Activated T-cell treated with anti-CD3 and anti-CD28 coated beads for 4 hours (primary cell): ENCODE data around the gene MCC.

Source experiments
- DNase-seq: peaks from one replicate; pipeline ENCODE4 v3.0.0-alpha.2; 2020

Gene MCC

DNA sequence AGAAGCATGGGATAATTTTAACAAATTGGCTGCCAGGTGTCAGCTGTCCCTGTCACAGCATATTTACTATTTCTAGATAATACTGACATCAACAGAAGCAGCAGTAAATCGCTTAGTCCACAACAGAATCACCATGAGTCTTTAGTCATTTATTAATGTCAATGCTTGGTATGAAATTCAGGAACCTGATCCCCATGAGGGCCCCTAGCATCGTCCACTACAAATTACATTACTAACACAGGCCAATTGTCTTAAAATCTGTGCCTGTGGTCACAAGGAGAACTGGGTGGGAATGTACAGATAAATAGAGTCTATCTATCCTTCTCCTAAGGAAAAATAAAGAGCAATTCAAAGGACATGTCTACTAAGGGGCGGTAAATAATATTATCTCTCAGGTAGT, 129.6 kb downstream of the MCC start:
- DNase-seq = no peak

DNA sequence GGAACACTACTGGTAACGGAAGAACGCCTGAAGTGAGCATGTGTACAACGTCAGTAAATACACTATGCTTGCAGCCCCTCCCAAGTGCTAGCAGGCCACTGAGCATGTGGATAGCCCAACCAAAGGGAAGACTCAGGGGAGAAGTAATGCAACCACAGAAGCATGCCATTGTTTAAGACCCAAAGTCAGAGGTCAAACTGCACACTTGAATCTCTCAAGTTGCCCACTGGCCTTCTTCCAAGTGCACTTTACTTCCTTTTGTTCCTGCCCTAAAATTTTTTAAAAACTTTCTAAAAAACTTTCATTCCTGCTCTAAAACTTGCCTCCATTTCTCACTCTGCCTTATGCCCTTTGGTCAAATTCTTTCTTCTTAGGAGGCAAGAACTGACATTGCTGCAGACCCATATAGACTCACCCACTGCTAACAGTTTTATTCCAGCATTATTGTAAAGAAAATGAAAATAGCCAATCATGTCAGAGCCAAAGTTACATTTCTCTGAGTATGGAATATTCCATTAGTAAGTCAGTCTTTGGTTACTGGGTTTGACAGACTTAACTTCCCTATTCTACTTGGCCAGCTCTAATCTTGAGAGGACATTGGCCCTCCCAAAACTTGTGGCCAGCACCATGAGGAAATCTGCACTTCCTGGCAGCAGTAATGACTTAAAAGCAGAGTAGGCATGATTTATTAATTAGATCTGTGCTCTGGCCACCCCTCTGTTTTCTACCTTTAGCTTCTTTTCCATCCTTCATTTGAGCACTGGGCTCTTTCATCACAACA, 130.4 kb downstream of the MCC start:
- no peak for DNase-seq

DNA sequence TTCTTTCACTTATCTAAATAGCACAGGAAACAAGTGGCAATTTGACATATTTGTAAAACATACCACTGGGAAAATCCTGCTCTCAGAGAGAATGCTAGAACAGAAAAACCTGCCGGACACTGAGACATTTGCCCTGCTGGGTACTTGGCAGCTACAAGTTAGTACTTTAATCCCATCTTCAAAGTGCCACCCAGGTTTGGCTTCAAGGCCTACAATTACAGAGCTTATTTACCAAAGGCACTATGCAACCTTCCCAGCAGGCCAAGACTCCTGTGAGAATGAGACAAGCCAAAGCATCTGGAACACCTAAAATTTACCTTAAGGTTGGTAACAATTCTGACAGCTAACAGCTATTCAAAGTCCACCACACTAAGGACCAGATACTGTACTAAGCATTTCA, 131.8 kb downstream of the MCC start:
- DNase-seq = no peak

DNA sequence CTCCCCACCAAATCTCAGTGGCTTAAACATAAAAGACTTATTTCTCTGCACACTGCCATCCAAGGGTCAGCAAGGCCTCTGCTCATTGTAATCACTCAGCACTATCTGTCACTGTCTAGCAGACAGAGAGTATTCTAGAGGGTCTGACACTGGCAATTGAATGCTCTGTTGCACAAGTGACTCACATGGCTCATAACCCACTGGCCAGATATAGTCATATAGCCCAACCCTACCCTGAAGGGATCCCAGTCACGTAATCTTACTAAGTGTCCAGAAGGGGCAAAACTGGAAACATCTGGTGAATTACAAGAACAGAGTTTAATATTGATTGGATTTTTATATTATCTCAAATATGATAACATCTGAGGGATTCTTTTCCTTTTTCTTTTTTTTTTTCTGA, 134.2 kb downstream of the MCC start:
- DNase-seq = no peak

DNA sequence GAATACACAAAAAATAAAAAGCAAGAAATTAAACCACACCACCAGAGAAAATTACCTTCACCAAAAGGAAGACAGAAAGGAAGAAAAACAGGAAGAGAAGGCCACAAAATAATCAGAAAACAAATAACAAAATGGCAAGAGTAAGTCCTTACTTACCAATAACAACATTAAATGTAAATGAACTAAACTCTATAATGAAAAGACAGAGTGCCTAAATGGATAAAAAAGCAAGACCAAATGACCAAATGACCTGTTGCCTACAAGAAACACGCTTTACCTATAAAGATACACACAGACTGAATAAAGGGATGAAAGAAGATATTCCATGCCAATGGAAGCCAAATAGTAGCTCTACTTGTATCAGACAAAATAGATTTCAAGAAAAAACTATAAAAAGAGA, 140.7 kb downstream of the MCC start:
- no peak for DNase-seq

DNA sequence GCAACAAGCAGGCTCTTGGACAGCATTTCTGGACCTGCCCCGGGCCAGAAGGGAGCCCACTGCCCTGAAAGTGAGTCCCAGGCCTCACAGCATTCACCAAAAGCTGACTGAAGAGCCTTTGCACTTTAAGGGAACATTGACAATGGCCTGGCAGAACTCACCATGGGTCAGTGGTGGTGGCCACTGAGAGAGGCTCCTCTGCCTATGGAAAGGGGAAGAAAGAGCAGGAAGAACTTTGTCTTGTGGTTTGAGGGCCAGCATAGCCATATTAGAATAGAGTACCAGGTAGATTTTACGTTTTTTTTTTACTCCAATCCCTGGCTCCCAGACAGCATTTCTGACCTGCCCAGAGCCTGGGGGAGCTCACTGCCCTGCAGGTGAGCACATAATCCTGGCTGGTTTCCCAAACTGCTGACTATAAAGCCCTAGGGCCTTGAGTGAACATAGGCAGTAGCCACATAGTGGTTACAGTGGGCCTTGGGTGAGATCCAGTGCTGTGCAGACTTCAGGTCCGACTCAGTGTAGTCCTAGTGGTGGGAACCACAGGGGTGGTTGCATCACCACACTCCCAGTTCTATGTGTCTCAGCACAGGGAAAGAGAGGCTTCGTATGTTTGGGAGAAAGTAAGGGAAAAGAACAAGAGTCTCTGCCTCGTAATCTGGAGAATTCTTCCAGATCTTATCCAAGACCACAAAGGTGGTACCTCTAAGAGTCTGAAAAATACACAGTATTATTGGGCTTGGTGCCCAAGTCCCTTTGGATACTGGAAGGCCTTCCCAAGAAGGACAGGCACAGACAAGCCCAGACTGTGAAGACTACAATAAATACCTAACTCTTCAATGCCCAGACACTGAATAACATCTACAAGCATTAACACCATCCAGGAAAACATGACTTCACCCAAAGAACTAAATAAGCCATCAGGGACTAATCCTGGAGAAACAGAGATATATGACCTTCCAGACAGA, 143.0 kb downstream of the MCC start:
- DNase-seq = no peak

DNA sequence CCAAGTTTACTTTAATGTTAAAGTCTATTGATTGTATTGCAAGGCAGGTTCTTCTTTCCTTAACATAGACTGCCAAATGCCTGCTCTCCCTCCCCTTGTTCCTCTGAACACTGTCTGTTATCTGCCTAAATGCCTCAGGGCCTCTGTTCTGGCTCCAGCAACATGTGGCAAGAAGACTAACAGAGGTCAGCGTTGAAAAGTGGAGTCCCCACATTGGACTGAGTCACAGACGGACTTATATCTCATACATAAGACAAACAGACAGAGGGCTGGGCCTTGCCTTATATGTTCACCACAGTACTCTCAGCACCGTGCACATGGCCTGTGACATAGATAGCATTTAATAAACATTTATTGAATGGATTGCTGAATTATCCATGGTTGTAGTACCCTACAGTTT, 144.9 kb downstream of the MCC start:
- DNase-seq = no peak

DNA sequence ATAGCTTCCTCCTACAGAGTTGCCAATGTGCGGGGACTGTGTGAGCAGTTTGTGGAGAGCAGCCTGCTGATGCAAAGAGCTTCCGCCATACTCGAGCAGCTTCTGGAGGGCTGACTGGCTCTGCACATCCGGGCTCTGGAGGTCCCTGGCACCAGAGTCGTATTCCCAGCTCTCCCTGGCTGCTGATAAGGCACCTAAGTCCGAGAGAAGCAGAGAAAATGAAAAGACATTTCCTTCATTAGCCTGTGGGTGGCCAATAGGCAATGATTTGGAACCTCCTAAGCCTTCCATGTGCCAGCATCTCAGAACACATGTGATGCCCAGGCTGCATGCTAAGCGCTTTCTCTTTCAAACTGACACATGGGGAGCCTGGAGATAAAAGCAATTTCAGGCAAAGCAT, 147.7 kb downstream of the MCC start:
- no peak for DNase-seq

DNA sequence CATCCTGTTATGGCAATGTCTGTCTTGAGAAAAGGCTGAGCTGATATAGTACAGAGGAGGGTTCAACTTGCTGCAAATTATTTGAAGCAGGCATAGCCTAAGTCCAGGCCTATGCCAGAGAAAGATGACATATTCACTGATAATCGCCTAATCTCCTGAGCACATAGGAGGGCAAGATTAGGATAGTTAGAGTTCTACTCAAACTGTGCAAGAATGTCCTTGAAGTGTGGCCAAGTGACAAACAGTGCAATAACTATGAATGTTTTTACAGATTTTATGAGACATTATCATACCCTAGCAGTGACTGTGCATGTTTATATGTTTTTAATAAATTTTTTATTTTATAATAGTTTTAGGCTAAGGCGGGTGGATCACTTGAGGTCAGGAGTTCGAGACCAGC, 149.6 kb downstream of the MCC start:
- DNase-seq = no peak

DNA sequence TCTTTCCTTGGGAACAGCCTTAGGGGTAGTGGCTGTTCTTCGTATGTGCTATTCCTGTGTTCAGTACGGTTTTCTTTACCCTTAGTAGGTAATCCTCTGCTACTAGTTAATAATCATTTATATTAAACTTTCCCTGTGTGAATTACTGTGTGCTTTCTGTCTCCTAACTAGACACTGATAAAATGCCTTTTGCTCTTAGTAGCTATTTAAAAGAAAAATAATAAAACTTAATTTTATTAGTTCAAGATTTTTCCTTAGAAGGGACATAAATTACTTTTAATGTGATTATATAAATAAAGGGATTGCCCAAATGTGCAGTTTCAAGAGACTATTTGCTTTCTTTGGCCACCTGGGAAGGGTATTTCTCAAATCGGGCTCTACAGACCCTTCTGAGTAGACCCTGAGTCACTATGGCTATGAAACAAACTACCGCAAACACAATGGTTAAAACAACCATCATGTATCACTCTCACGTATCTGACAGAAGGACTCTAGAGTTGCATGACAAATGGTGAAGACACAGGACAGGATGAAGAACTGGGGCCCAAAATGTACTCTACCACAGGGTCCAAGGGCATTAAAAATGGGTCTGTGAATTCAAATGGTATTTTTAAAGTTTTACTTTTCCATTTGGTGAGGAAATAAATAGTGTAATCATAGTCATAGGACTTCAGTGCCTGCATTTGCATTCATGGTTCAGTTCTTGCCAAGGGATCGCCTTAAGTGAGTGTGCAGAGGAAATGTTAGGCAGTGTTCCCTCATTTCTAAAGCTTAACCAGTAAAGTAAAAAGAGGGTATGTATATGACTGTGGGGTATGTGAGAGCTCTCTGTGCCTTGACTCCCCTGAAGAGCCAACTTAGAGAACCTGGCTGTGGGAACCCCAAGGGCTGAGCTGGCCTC, 150.5 kb downstream of the MCC start:
- no peak for DNase-seq

DNA sequence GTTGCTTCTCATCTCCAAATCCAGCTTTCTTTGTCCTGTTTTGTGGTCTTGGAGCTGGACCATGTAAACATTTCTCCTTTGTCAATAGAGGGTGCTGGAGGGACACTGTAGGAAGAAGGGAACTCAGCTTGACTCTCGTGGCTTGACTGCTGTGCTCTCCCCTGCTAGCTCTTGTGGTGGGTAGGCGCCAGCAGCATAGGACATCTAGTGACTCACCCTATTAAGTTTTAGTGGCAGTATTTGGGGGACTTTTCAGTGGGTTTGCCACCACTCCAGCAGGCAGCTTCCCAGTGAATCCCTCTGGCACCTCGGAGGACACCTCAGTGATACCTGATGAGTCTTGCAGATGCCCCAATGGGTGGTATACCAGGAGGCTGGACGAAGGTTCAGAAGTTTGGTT, 151.3 kb downstream of the MCC start:
- no peak for DNase-seq

DNA sequence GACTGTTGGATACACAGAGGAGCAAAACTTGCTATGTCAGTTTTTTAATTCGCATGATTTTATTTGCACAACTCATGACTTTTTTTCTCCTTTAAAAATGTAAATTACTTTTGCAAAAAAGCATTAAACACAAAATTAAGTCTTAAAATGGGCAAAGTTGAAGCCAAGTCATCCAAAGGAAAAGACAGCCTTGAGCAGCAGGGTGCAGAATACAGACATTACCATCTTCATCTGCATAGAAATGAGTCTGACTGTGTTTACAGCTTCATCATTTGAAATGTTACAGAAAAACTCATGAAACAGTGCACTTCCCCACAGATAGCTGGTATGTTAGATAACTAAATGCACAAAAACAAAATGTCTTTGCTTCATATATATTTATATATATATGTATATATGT, 154.8 kb downstream of the MCC start:
- DNase-seq = no peak

DNA sequence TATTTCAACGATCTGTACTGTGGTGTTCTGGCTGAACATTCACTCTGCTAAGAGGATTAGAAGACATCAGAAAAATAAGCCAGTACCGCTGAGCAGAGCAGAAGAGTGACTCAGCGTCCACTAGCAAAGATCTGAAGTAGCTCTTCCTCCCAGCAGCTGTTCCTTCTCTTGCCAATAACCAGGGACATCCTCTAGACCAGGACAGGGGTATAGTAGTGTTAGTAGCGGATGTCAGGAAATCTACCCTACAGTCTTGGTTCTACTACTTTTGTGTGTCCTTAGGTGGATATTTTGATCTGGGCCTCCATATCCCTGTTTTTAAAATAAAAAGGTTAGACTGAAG, 157.1 kb downstream of the MCC start:
- DNase-seq = no peak

DNA sequence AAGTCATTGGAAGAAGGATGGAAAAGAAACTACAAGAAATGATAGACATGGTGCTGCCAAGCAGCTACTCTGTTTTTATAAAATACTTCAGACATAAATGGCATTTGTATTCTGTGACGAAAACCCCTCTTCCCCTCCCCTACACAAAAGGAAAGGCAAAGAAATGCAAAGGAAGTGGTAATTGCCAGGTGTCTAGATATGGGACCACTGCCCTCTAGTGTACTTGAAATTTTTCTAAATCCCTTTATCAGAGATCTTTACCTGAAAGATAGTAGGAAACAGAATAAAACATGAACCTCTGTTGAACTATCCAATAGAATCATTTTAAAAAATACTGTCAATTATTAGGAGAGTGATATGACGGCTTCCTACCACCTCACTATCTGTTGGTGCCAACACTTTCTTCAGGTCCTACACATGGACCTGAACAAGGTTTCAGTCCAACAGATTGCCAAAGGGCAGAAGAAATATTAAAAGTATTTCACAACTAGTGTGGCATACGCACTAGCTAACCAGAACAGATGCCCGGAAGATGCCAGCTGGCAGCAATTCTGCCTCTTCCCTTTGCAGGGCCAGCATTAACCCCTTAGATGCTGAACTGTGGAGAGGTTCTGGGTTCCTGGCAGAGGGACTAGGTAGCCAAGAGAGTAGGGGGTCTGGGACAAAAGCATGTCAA, 157.6 kb downstream of the MCC start:
- no peak for DNase-seq

DNA sequence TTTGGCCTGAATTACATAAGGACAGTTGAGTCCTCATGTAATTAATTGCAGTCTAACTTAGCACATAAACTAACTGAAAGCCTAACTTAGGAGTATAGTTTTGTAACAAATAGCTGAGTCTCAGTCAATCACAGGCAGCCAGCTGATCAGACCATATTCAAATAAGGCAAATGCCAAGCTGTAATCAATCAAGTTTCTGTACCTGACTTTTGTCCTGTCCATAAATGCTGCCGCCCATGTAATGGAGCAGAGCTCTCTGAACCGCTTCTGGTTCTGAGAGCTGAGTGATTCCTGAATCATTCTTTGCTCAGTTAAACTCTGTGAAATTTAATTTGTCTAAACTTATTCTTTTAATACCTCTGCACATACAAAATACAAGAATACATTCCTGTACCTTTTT, 158.3 kb downstream of the MCC start:
- no peak for DNase-seq

DNA sequence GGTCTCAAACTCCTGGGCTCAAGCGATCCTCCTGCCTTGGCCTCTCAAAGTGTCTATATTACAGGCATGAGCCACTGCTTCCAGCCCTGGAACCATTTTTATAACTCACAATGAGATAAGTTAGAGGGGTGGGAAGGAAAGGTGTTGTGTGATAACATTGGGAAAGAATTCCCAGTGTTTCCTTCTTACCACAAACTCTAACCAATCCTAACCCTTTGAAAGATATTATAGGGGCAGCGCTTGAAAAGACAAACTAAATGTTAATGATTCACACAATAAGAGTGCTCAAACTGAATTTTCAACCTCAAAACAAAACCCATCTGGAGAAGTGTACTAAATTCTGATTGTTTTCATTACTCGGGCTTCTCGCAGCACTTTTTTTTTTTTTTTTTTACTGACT, 163.2 kb downstream of the MCC start:
- DNase-seq = no peak

DNA sequence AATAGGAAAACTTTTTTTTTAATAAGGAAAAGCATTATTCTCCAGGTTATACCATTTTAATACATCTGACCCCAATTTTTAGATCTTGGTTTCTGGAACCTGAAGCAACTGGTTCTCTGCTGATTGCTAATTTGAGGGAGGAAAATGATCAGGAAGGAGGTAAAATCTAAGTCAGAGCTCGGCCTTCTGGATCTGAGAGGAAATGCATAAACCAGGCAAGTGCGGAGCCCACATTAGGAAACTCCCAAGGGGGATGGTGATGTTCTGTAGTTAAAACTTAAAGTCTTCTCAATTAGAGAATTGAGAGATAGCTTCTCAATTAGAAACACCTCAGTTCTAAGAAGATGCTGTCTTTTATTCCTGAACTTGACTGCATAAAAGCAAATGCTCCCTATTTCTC, 167.0 kb downstream of the MCC start:
- DNase-seq = no peak

DNA sequence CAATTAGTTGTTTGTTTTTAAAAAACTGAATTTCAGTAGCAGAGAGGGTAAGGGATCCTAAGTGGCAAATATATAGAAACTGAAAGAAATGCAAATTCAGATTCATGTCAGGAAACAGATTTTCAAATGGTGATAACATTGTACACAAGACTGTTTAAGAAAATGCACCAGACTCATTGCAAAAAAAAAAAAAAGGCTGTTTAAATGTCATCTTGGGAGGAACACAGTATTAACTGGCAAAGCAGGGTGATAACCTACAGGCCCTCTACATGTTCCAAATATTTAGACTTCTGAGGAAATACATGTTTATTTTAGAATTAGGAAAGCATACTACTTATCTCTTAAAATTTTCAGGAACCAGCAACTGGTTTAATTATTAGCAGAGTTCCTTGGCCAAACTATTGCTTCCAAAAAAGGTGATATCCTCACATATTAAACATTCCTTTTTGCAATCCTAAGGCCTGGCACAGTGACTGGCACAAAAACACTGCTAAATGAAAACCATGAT, 167.9 kb downstream of the MCC start:
- DNase-seq = no peak

DNA sequence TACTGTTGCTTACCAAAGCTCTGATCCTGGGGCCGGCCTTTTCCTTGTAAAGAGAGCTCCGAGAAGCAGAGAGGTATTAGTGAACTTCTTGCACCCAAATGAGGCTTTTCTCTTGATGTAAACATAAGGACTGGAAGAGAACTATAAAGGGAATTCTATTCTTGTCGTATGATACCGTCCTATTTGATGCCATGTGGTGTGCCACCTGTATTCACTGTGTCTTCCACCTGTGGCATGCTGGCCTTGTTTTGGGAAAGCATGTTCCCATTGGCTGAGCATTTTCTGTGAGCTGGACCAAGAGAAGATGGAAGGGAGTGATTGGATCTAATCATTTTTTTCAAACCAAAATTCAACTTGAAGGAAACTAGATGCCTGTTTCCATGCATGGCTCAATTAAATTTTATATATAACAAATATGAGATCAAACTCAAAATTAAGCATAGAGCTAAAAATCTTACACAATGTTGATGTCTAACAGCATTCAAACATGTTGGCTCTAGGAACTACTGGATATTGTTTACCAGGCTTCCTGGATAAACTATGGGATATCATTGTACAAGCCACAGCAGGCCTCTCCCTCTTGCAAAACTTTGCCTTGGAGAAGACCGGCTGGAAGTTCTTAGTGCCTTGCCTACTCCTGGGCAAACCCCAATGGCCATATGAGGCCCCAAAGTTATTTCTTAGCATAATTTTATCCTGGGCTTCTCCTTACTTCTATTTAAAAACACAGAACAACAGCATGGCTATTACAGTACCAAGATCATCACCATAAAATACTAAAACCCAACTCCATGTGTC, 168.8 kb downstream of the MCC start:
- DNase-seq = no peak

DNA sequence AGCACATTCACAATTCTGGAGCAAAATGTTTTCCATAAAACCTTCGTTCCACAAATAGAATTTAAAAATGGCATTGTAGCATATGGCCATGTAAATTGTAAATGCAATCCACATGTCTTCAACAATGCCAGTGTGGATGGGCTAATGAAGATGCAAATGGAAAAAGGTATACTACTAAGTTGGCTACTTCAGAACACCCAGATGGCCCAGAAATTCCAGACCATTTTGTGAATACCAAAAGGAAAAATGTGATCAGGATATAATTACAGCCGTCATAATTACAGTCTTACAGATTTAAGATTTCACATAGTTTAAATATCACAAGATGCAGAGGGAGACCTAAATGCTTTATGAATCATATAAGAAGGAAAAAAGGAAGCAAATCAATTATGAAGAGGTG, 170.6 kb downstream of the MCC start:
- DNase-seq = no peak

DNA sequence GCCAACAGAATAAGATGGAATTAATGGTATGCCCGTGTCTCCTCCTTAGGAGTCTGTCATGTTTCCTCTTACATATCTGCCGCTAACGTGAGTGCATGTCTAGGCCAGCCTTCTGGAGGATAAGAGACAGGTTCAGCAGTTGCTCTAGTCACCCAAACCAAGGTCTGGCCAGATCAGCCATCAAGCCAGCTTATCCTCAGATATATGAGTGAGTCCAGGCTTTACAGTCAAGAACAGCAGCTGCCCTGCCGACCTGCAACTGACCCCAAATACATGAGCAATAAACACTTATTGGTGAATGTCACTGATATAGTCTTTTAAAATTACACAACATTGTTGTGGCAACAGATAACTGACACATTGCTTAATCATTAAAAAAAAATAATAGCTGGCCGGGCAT, 177.0 kb downstream of the MCC start:
- no peak for DNase-seq

DNA sequence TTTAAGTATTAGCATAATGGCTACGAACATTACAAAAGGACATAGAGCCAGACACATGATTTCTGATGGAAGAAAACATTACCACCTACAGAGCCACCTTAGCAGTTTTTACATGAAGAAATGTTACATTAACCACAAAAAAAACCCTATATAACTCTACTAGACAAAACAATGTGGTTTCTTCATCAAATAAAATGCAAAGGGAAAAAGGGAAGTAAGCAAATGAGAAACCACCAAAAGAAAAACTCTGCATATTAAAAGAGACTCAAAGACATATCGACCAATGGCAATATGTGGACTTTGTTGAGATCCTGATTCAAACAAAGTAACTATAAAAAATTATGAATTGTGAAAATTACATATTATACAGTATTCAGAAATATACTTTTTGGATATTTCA, 186.1 kb downstream of the MCC start:
- no peak for DNase-seq
